ENCODE results near the gene CCL28.
A peak's percentile ranks its signal among the peaks of the same experiment; 100 is the strongest.
"Not testable (repeated sequence)": the region's sequence is repeated elsewhere in the genome, so short reads cannot be mapped to it uniquely, and the experiment has no call there.

CCL28 gene, protein sequence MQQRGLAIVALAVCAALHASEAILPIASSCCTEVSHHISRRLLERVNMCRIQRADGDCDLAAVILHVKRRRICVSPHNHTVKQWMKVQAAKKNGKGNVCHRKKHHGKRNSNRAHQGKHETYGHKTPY

DNA sequence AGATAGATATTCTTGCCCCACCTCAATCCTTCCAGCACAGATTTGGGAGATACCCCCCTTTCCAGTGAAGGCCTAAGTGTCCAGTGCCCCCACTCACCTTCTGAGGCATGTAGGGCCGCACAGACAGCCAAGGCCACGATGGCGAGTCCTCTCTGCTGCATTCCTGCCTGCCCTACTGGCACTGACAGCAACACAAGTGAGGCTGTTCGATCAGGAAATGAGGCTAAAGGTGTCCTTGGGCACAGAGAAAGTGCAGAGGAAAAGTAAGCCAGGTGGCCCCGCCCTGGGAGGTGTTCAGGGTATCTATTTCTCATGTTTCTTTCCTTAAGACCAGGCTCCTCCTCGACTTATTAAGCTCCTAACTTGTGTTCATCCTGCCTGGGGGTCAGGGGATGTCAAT is at the start of gene CCL28:
CCL28 (minus strand) TSS at position 236 of the 400 bp plus-strand sequence; CDS start at position 161, 75 bp downstream.
- no peak for DNase-seq

GRCh38 chr5:43461066-43461465 is 48.9 kb upstream of the CCL28 start:
- DNase-seq: no peak

DNA sequence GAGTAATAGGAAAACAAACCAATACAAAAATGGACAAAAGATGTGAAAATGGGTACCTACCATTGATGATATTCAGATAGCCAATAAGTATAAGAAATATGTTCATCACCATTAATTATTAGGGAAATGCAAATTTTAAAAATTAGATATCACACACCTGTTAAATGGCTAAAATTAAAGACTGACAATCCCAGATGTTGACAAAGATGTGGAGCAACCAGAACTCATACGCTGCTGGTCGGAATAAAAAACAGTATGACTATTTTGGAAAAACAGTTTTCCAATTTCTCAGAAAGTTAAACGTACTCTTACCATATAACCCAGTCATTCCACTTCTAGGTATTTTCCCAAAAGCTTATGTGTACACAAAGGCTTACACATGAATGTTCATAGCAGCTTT is 44.4 kb upstream of the CCL28 start:
- no peak for DNase-seq

DNA sequence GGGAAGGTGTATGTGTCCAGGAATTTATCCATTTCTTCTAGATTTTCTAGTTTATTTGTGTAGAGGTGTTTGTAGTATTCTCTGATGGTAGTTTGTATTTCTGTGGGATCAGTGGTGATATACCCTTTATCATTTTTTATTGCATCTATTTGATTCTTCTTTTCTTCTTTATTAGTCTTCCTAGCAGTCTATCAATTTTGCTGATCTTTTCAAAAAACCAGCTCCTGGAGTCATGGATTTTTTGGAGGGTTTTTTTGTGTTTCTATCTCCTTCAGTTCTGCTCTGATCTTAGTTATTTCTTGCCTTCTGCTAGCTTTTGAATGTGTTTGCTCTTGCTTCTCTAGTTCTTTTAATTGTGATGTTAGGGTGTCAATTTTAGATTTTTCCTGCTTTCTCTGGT is 29.4 kb upstream of the CCL28 start:
- not testable (repeated sequence) for DNase-seq

DNA sequence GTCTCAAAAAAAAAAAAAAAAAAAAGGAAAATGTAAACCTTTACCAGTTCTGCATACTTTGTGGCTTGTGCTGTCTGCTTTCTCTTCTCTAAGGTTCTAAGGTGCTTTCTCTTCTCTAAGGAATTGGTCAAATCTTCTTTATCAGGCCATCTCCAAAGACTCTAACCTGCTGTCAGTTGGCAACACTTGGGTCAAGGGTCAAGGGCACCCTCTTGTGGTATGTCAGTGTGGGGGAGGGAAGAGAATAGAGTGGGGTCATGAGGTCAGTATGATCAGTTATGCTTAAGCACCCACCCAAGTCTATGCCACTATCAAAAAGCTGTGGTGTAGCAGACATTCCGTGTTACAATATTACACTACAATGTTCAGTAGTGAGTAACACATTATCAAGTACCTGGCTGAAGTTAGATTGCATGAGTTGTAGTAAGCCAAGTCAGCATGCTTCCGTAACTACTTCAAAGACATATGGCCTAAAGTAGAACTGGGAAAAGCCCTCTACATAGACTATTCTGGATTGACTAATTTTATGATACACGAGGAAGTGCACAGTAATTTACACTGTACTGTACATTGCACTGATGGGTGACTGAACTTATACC is 25.0 kb upstream of the CCL28 start:
- no peak for DNase-seq

GRCh38 chr5:43433382-43433781 is 21.2 kb upstream of the CCL28 start:
- no peak for DNase-seq

DNA sequence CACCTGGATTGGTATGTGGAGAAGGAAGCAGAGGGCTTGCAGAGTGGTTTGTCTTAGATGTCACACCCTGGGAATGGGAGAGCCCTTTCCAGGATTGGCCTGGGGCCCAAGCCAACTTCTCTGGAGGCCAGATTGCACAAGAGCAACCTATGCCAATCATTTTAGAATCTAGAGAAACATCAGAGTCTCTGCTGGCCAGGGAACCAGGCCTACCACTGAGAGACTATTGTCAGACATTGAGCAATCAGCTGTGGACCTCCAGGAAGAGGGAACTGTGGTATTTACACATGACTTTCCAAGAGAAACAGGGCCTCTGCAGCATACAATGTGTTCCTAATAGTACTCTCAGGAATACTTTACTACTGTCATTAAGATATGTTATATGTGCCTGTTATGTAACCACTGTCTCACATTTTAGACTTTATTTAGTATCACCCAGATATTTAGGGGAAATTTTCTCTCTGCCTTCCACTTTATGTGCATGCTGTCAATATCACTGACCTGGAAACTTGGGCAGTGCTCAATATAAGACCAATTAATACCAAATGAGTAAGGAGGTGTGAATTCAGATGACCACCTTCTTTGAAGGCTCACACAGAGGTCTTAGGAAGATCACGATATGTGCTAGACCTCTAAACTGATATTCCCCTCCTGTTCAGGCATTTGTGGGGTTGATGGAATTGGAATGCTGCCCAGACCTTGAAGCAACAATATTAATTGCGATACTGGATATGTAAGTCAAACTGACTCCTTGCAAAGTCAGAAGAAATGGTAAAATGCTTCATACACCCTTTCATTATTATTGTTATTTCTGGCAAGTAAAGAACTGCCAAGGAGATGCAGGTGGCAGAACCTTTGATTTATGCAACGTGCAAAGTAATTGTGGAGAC is 20.5 kb upstream of the CCL28 start:
- DNase-seq: peak; percentile 11

DNA sequence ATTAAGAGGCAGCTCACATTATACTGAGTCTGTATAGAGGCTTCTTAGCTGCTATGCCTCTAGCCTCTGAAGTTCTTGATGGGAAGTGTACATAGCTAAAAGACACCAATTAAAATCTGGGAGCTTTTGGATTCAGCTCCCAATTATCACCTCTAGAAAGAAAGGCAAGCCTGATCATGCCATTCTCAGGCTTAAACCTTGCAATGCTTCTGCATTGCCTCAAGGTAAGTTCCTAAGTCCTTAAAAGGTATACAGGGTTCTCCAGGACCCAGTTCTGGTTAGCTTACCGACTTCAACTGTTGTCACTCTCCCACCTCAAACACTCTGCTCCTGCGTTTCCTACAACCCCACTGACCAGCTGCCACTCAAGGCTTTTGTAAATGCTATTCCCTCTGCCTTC is 17.5 kb upstream of the CCL28 start:
- DNase-seq: no peak

GRCh38 chr5:43429016-43429415 is 16.8 kb upstream of the CCL28 start:
- DNase-seq: no peak

- DNase-seq: no peak
These were observed 15.1 kb upstream of the CCL28 start for GRCh38 chr5:43427306-43427705.

DNA sequence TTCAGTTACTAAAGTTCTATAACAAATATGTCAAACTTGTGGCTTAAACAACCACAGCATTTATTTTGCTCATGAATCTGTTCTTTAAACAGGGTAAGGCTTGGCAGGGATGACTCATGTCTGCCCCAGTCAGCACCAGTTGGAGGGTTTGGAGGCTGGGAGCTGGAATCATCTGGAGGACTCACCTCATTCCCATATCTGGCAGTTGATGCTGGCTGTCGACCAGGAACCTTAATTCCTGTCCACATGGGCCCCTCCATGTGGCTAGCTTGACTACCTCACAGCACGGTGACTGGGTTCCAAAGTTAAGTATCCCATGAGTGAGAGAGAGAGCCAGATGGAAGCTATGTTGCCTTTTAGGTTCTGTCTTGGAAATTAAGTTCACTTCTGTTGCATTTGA is 13.8 kb upstream of the CCL28 start:
- no peak for DNase-seq

GRCh38 chr5:43423086-43423485 is 10.9 kb upstream of the CCL28 start:
- not testable (repeated sequence) for DNase-seq

- DNase-seq: no peak
These were observed 10.0 kb upstream of the CCL28 start for GRCh38 chr5:43422143-43422542.

- DNase-seq: no peak
These were observed 9.4 kb upstream of the CCL28 start for GRCh38 chr5:43421450-43422133.

GRCh38 chr5:43420241-43420640 is 8.1 kb upstream of the CCL28 start:
- no peak for DNase-seq

- DNase-seq: no peak
These were observed 6.4 kb upstream of the CCL28 start for GRCh38 chr5:43418561-43418960.

GRCh38 chr5:43416803-43417394 is 4.7 kb upstream of the CCL28 start:
- no peak for DNase-seq

DNA sequence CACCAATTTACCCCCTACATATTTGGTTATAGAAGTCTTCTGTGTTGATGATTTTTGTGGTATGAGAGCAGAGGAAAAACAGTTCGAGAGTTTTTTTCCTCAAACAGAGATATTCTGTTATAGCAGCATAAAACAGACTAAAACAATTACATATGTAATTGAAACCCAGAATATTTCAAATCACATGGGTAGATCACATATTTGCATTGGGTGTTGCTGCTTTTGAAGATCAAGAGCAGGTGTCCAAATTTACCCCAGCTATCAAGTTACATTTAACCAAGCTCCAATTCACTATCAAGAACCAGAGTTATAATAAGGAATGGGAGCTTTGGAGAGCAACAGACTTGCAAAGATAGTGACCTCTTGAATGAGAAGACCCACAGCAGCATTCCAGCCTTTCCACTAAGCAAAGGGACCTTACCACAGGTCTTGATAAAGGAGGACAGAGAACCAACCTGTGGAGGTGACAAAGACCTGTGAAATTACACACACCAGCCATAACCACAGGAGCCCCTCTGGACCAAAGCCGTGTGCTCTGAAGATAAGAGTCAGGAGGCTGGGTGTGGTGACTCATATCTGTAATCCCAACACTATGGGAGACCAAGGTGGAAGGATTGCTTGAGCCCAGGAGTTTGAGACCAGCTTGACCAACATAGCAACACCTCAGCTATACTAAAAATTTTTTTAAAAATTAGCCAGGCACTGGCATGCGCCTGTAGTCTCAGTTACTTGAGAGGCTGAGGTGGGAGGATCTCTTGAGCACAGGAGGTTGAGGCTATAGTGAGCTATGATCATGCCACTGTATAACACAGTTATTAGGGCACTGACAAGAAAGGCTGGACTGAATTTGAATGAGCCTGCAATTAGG is 4.0 kb upstream of the CCL28 start:
- DNase-seq: no peak

GRCh38 chr5:43413966-43414365 is 1.8 kb upstream of the CCL28 start:
- no peak for DNase-seq

DNA sequence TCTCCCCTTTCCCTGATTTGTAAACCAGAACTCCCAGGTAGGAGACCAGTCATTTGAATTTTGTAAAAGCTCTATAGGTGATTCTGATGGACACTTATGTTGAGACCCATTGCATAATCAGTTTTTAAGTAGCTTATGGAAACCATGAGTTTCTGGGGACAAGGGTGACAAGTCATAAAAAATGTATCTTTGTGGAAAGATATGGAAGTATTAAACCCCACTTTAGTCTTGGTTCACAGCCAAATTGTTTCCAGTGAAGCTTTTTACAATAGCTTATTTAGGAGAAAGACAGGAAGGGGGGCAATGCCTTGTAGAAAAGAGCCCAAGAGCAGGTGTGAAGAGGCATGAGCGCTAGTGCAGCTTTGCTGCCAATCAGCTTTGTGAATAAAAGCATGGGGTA is 453 bp upstream of the CCL28 start:
- no peak for DNase-seq

GRCh38 chr5:43411495-43411894 is 696 bp downstream of the CCL28 start:
- DNase-seq: no peak

GRCh38 chr5:43410414-43410813 is 1.8 kb downstream of the CCL28 start:
- no peak for DNase-seq
